Endometrial microvascular endothelial cells (primary cell): ENCODE measurements around the gene CHERP. TPM values are rescaled to one million over a fixed set of nuclear protein-coding genes. Genes with fewer than 3 reads are reported as not detected.
"Not testable (repeated sequence)": the region's sequence is repeated elsewhere in the genome, so short reads cannot be mapped to it uniquely, and the experiment has no call there.

Source experiments
- in situ Hi-C: cut with HindIII; loops from 2 replicates; pipeline ENCODE4 v1.10.0; 2017; ENCODE audit warnings: low sequenced_read_pairs, low pct_unique_long_range_greater_than_20kb; ENCODE audit errors: inconsistent ontology term
- total RNA-seq: library from RNA; depleted of rRNA; stranded (reverse); fragments of >200 nt; gene quantifications from one replicate; pipeline ENCODE4 v1.2.3, GENCODE V29; 2015; ENCODE audit errors: inconsistent ontology term

CHERP gene
- total RNA-seq, 1 donor from 2014 or later = 10.6 TPM

DNA sequence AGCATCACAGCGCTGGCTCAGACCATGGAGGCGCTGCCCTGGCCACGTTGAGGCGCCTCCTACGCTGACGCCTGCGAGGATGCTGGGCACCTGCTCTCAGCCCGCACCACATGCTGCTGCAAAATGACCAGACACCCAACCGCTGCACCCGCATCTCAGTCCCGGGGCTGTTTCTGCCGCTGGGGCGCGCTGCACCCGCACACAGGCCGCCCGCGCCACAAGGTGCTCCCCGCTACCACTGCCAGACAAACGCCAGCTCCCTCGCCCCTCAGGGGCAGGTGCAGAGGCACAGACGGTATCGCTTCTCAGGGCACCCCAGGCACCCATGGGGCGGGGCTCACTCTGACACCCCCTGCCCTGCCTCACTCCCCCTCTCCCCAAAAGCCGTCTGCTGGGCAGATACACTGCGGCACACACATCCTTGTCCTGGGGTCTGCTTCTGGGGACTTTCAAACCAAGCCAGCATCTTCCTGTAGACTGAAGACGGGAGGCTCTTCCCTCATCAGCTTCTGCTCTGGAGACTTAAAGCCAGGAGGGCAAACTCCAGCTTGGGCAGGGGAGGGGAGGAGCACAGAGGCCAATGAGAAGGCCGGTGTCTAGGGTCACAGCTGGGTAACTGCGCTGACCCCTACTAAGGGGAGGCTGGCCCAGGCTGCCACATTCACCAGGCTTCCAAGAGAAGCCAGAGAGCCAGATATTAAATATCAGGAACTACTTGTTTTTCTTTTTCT is 16.3 kb downstream of the CHERP start:
- in situ Hi-C loops = no loop called here

DNA sequence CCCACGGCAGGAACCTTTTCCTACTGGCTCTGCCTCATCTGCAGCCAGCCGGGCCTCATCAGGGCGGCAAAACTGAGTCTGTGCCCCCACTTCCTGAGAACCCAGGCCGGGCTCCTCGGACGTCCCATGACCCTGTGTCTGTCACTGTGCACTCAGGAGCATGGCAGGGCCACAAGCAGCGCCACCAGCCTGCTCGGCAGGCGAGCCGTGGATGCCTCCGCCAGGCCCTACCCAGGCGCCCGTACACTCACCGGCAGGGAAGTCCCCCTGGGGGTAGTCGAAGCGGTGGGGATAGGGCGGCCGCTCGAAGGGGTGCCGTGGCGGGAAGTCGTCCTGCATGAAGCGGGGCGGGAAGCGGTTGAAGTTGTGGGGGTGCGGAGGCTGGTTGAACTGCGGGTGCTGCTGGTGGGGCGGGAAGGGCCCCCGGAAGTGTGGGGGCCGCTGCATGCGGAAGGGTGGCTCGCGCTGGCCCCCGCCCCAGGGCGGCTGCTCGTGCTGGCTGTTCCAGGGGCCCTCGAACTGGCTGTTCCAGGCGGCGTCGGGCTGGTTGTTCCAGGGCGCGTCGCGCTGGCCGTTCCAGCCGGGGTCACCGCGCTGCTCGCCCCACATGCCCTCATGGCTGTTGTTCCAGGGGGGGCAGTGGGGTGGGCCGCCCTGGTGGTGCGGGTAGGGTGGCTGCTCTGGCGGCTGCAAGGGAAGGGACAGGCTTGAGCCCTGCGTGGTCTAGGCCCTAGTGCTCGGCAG is 17.1 kb downstream of the CHERP start:
- in situ Hi-C loops = no loop called here

- in situ Hi-C loops = no loop called here
These were observed 19.5 kb downstream of the CHERP start for GRCh38 chr19:16522559-16523377.

DNA sequence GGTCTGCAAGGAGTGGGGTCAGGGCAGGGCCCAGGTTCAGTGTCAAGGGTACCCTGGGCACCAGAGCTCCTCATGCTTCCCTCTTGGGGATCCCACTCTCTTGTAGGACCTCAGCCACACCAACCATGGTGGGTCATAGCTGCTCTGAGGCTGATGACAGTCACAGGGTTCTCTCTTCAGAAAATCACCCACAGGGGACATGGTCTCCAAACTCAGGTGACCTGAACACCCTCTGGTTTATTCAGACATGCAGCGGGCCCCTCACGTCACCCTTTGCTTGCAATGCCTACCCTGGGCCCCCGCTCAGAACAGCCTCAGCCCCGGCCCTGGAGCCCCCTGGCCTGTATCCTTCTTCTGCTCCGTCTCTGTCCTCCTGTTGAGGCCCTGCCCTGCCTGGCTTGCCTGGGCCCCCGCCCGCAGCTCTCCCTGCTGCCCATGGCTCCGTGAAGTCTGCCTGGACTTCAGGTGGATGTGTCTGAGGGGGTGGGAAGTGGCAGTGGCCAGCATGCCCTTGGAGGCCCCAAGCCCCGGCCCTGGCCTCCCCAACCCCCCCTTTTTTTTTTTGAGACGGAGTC is 20.4 kb downstream of the CHERP start:
- in situ Hi-C loops = no loop called here

- in situ Hi-C loops = no loop called here
These were observed 21.1 kb downstream of the CHERP start for GRCh38 chr19:16520986-16521624.

DNA sequence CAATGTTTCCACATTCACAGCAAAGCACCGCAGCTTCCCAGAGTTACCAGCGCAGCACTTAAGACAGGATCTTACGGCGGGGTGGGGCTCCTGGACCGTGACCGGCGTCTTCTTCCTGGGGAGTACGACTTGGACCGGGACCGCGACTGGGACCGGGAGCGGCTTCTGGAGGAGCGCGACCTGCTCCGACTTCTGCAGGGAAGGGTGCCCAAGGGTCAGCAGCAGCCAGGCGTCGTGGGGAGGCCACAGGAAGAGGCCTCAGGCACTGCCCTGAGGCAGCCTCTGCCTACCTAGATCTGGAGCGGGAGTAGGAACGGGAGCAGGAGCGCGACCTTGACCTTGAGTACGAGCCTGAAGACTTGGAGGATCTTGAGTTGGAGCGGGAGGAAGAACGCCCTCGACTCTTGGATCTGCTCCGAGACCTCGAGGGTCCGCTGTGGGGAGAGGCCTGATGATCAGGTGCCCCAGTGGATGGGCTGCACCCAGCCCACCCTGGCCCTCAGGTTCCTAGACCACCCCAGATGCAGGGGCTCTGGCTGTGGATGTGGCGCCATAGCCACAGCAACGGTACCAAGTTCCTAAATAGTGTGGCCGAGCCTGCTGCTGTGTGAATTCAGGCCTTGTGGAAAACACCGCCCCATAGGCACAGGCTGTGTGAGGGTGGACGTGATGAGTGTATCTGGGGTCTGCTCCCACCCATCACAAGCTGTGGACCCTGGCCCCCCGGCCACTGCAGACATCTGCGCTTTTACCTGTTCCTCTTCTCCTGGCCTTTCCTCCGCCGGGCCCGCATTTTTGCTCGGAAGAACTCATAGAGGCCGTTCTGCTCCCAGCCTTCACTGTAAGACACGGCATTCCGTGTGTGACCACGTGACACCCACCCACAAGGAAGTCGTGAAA is 21.9 kb downstream of the CHERP start:
- in situ Hi-C loops = no loop called here

GRCh38 chr19:16519230-16519687 is 23.0 kb downstream of the CHERP start:
- in situ Hi-C loops = no loop called here

- in situ Hi-C loops = no loop called here
These were observed 23.6 kb downstream of the CHERP start for GRCh38 chr19:16518483-16519229.

- in situ Hi-C loops = no loop called here
These were observed 24.2 kb downstream of the CHERP start for GRCh38 chr19:16518061-16518460.

DNA sequence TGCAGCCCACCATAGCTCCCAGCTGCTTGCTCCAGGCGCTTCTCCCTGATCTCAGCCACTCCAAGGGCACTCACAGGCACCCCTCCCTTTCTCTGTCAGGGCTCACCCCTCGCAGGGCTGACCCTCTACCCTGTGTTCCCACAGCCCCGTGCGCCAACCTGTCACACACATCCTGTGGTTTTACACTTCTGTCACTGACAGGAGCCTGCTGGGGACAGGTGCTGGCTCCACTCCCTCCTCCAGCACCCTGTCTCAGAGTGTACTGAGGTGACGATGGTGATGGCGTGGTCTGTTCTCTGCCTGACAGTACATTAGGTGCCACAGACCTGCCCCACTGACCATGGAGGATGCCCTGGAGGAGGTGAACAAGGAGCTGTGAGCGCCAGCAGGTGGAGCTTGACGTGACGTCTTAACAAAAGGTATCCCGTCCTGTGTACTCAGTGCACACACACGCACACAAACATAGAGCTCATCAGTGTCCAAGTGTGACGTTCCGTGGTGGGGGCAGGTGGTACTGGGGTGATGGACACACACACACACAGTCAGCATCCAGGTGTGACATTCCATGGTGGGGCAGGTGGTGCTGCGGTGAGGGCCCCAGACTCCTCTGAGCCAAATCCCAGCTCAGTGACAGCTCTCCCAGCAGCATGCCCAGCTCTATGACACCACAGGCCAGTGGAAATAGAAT is 25.2 kb downstream of the CHERP start:
- in situ Hi-C loops = no loop called here

GRCh38 chr19:16516381-16516780 is 25.9 kb downstream of the CHERP start:
- in situ Hi-C loops = no loop called here

DNA sequence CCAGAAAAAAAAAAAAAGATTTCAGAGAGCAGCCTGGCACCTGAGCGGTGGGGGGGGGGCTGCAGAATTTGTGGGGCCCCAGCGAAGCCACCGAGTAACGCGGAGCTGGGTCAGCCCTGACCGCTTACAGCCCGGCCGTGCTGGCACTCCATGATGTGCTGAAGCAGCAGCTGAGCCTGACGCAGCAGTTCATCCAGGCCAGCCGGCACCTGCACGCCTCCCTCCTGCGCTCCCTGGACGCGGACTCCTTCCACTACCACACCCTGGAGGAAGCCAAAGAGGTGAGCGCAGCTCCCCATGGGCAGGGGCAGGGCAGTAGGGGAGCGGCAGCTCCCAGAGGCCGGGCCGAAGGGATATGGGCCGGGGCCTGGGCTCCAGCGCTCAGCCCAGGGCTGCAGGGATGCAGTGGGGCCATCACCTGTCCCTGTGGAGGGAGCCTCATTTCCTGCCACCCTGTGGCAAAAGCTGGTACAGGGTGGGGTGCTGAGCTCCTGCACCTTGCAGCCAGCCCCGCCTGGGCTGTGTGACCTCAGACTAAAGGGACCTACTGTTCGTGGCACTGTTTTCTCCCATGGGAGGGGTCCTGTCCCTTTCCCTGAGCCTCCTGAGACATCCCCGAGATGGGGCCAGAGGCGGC is 27.7 kb downstream of the CHERP start:
- in situ Hi-C loops = no loop called here

DNA sequence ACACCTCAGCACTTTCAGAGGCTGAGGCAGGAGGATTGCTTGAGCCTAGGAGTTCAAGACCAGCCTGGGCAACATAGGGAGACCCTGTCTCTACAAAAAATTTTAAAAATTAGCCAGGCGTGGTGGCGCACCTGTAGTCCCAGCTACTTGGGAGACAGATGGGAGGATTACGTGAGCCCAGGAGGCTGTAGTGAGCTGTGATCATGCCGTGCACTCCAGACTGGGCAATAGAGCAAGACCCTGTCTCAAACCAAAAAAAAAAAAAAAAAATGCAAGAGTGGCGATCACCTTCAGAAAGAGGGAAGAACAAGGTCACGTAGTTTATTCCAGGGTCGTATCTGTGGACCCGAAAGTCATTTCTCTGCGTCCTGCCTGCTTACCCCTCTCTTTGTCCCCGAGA is 29.6 kb downstream of the CHERP start:
- in situ Hi-C loops = not testable (repeated sequence)

DNA sequence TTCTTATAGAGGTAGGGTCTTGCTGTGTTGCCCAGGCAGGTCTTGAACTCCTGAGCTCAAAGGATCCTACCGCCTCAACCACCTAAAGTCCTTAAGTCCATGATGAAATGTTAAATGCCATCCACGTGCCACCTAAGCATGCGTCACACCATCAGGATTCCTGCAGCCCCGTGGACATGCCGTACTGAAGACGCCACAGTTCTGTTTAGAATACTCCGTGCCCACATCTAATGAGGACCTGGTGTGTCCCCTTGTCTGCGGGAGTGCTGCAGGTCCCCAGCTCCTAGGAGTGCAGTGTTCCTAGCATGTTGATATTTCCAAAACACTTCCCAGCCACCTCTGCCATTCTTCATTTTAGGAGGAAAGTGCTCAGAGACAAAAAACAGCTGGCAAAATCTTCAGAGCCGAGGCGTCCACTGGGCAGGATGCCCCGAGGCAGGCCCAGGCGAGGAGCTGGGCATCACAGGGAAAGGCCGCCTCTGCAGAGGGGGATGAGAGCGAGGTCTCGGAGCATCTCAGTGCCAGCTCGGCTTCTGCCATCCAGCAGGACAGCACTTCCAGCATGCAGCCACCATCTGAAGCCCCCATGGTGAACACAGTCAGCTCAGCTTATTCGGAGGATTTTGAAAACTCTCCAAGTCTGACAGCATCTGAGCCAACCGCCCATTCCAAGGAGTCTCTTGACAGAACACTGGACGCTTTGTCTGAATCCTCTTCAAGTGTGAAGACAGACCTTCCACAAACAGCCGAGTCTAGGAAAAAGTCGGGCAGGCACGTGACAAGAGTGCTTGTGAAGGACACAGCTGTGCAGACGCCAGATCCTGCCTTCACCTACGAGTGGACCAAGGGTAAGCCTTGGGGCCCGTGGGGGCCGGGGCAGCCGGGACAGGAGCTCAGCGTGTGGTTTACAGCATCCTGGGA is 32.8 kb downstream of the CHERP start:
- in situ Hi-C loops = no loop called here

- in situ Hi-C loops = no loop called here
These were observed 33.7 kb downstream of the CHERP start for GRCh38 chr19:16508546-16508945.
